IMR-90 (cell line): ENCODE results near the gene MCAM.

ENCODE experiments used
- BHLHE40 ChIP-seq: fragments of 150-350 bp; IDR thresholded peaks from 2 replicates; pipeline ENCODE4 v1.6.1; 2016; ENCODE audit warnings: mild to moderate bottlenecking, low read depth, low read length
- CEBPB ChIP-seq: IDR thresholded peaks from 2 replicates; pipeline ENCODE4 v1.6.1; 2012; ENCODE audit warnings: low read depth, low read length, improper control_type of control experiment
- CHD1 ChIP-seq: IDR thresholded peaks from 2 replicates; pipeline ENCODE4 v1.6.1; 2012; ENCODE audit warnings: low read depth, low read length, improper control_type of control experiment
- FOS ChIP-seq: fragments of 150-350 bp; IDR thresholded peaks from 2 replicates; pipeline ENCODE4 v1.6.1; 2016; ENCODE audit warnings: low read depth, low read length
- MXI1 ChIP-seq: IDR thresholded peaks from 2 replicates; pipeline ENCODE4 v1.6.1; 2012; ENCODE audit warnings: low read depth, mild to moderate bottlenecking, low read length, moderate library complexity, borderline replicate concordance
- POLR2A ChIP-seq: IDR thresholded peaks from 2 replicates; pipeline ENCODE4 v1.6.1; 2012; ENCODE audit warnings: mild to moderate bottlenecking, low read depth, low read length
- RAD21 ChIP-seq: IDR thresholded peaks from 2 replicates; pipeline ENCODE4 v1.6.1; 2012; ENCODE audit warnings: low read length, improper control_type of control experiment
- RCOR1 ChIP-seq: IDR thresholded peaks from 2 replicates; pipeline ENCODE4 v1.6.1; 2012; ENCODE audit warnings: mild to moderate bottlenecking, low read length, improper control_type of control experiment; ENCODE audit not compliant: insufficient replicate concordance
- RFX5 ChIP-seq: IDR thresholded peaks from 2 replicates; pipeline ENCODE4 v1.8.0; 2012; ENCODE audit warnings: low read depth, mild to moderate bottlenecking, low read length, moderate library complexity
- SMC3 ChIP-seq: fragments of 150-350 bp; IDR thresholded peaks from 2 replicates; pipeline ENCODE4 v1.6.1; 2016; ENCODE audit warnings: low read depth, mild to moderate bottlenecking, antibody characterized with exemption, low read length, moderate library complexity
- TF ChIP-seq, protein P1 (sequence below): conservative IDR thresholded peaks from 2 replicates; pipeline ENCODE4 v1.5.1; 2012; ENCODE audit warnings: mild to moderate bottlenecking, low read depth, low read length, improper control_type of control experiment
- TF ChIP-seq, protein P2 (sequence below): fragments of 150-350 bp; IDR thresholded peaks from 2 replicates; pipeline ENCODE4 v1.6.1; 2016; ENCODE audit warnings: low read depth, mild to moderate bottlenecking, low read length, moderate library complexity, borderline replicate concordance
- TF ChIP-seq, protein P3 (sequence below): fragments of 150-350 bp; IDR thresholded peaks from 2 replicates; pipeline ENCODE4 v1.6.1; 2017; ENCODE audit warnings: mild to moderate bottlenecking, antibody characterized with exemption, low read length, low read depth

DNA sequence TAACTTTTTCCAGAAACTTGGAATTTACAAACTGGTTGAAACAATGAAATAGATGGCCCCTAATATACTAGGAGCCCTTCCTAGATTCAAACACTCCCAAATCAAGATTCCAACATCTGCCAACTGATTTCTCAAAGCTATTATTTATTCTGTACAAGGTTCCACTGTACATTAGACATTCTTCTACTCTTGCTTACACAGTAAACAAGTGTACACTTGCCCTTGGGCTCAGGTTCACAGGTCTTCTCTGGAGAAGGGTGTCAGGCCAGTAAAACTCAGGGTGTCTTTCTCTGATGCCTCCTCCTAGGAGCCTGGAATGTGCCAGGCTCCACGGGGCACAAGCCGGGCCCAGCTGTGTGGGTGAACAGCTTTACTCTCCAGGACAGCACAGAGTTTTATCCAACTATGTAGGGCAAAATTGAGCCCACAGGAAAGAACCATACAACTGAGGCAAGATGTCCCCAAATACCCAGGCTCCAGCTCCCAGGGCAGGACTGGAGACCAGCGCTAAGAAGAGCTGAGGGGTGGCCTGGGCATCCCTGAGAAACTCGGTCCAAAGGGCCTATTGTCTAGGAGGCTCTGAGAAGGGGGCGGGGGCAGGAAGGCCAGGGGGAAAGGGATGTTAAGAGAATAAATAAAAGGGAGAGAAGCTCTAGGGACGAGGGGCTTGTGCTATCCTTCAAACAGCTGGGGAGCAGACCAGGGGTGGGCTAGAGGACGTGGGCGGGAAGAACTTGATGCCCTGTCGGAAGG, 38.3 kb upstream of the MCAM start:
- TF ChIP-seq, protein P1, sequence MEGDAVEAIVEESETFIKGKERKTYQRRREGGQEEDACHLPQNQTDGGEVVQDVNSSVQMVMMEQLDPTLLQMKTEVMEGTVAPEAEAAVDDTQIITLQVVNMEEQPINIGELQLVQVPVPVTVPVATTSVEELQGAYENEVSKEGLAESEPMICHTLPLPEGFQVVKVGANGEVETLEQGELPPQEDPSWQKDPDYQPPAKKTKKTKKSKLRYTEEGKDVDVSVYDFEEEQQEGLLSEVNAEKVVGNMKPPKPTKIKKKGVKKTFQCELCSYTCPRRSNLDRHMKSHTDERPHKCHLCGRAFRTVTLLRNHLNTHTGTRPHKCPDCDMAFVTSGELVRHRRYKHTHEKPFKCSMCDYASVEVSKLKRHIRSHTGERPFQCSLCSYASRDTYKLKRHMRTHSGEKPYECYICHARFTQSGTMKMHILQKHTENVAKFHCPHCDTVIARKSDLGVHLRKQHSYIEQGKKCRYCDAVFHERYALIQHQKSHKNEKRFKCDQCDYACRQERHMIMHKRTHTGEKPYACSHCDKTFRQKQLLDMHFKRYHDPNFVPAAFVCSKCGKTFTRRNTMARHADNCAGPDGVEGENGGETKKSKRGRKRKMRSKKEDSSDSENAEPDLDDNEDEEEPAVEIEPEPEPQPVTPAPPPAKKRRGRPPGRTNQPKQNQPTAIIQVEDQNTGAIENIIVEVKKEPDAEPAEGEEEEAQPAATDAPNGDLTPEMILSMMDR: no peak
- TF ChIP-seq POLR2A (no peak), FOS (no peak), RCOR1 (no peak), RAD21 (no peak), BHLHE40 (no peak), CHD1 (no peak), RFX5 (no peak), SMC3 (no peak), CEBPB (no peak), MXI1 (no peak)
- TF ChIP-seq, protein P2, sequence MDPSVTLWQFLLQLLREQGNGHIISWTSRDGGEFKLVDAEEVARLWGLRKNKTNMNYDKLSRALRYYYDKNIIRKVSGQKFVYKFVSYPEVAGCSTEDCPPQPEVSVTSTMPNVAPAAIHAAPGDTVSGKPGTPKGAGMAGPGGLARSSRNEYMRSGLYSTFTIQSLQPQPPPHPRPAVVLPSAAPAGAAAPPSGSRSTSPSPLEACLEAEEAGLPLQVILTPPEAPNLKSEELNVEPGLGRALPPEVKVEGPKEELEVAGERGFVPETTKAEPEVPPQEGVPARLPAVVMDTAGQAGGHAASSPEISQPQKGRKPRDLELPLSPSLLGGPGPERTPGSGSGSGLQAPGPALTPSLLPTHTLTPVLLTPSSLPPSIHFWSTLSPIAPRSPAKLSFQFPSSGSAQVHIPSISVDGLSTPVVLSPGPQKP: no peak
- TF ChIP-seq, protein P3, sequence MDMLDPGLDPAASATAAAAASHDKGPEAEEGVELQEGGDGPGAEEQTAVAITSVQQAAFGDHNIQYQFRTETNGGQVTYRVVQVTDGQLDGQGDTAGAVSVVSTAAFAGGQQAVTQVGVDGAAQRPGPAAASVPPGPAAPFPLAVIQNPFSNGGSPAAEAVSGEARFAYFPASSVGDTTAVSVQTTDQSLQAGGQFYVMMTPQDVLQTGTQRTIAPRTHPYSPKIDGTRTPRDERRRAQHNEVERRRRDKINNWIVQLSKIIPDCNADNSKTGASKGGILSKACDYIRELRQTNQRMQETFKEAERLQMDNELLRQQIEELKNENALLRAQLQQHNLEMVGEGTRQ: no peak
